Osteoblast (primary cell): ENCODE results near the gene MESP2. TPM values are rescaled to one million over a fixed set of nuclear protein-coding genes. Genes with fewer than 3 reads are reported as not detected.

Source experiments
- DNase-seq: peaks from one replicate; pipeline ENCODE4 v3.0.0; 2011; ENCODE audit warnings: low spot score, mixed read lengths; ENCODE audit not compliant: insufficient read length; ENCODE audit errors: missing footprints
- H2AFZ ChIP-seq: 2 replicates; pipeline ENCODE4 v1.6.0; 2011; ENCODE audit warnings: mild to moderate bottlenecking, low read length
- H3K27ac ChIP-seq: 2 replicates; pipeline ENCODE4 v1.5.1; 2011; ENCODE audit warnings: mild to moderate bottlenecking, low read depth, low read length, moderate library complexity
- H3K27me3 ChIP-seq: 2 replicates; pipeline ENCODE4 v1.6.0; 2012; ENCODE audit warnings: mild to moderate bottlenecking, control low read depth, inconsistent platforms, low read length, moderate library complexity; ENCODE audit not compliant: insufficient read depth
- H3K36me3 ChIP-seq: 2 replicates; pipeline ENCODE4 v1.5.1; 2011; ENCODE audit warnings: mild to moderate bottlenecking, low read length, control low read depth, moderate library complexity; ENCODE audit not compliant: insufficient read depth
- H3K4me1 ChIP-seq: 2 replicates; pipeline ENCODE4 v1.5.1; 2011; ENCODE audit warnings: mild to moderate bottlenecking, low read length, control low read depth, moderate library complexity; ENCODE audit not compliant: insufficient read depth
- H3K4me2 ChIP-seq: 2 replicates; pipeline ENCODE4 v1.6.0; 2011; ENCODE audit warnings: mild to moderate bottlenecking, low read length; ENCODE audit not compliant: insufficient read depth
- H3K4me3 ChIP-seq: fragments of 200-600 bp; sonication (generic); 3 replicates; pipeline ENCODE4 v1.5.1; 2012; ENCODE audit warnings: mild to moderate bottlenecking, low read length, inconsistent platforms; ENCODE audit not compliant: insufficient read depth
- H3K79me2 ChIP-seq: 2 replicates; pipeline ENCODE4 v1.6.0; 2012; ENCODE audit warnings: mild to moderate bottlenecking, low read length, control low read depth, inconsistent platforms; ENCODE audit not compliant: insufficient read depth
- H3K9me3 ChIP-seq: 2 replicates; pipeline ENCODE4 v1.5.1; 2011; ENCODE audit warnings: low read depth, low read length, control low read depth
- H4K20me1 ChIP-seq: 2 replicates; pipeline ENCODE4 v1.6.0; 2012; ENCODE audit warnings: mild to moderate bottlenecking, low read length, control low read depth; ENCODE audit not compliant: insufficient read depth
- total RNA-seq: library from RNA; depleted of rRNA; stranded (reverse); fragments of >200 nt; gene quantifications from 2 replicates; pipeline ENCODE4 v1.2.3, GENCODE V29; 2012
- TF ChIP-seq, protein P1 (sequence below): IDR thresholded peaks from 2 replicates; pipeline ENCODE4 v1.5.1; 2011; ENCODE audit warnings: mild to moderate bottlenecking, low read depth, low read length, moderate library complexity; ENCODE audit errors: extremely low read depth

The MESP2 gene
- total RNA-seq, 1 donor: 0.72 TPM

DNA sequence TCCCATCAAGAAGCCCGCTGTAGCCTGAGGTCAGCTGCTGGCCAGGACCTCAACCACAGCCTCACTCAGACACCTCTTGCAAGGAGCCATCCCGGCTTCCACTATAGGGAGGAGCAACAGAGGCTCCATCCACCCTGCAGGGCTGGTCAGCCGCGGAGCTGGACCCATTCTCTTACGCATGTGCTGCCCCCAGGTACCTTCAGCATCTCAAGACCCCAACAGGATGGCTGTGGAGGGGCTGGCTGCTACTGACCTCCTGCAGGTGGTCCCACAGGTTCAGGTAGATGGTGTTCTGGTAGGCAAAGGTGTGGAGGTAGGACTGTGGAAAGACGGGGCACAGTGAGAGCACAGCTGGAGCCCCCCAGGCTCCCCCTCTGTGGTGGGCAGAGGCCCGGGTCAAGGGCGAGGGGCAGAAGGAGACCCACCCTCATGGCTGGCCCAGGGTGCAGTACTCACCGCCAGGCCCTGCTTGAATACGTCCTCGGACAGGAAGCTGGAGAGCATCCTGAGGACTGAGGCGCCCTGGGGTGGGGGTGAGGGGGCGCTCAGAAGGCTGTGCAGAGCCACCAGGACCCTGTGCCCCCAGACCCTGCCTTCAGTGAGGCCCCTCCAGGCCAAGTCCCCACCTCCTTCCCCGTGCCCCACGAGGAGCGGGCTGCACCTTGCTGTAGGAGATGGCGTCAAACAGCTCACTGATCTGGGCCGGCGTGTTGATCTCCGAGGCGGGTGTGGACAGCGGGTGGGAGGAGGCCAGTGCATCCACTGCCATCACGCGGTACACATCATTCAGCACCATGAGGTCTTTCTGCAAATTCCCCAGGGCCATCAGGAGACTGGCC is 27.1 kb downstream of the MESP2 start:
- TF ChIP-seq, protein P1, sequence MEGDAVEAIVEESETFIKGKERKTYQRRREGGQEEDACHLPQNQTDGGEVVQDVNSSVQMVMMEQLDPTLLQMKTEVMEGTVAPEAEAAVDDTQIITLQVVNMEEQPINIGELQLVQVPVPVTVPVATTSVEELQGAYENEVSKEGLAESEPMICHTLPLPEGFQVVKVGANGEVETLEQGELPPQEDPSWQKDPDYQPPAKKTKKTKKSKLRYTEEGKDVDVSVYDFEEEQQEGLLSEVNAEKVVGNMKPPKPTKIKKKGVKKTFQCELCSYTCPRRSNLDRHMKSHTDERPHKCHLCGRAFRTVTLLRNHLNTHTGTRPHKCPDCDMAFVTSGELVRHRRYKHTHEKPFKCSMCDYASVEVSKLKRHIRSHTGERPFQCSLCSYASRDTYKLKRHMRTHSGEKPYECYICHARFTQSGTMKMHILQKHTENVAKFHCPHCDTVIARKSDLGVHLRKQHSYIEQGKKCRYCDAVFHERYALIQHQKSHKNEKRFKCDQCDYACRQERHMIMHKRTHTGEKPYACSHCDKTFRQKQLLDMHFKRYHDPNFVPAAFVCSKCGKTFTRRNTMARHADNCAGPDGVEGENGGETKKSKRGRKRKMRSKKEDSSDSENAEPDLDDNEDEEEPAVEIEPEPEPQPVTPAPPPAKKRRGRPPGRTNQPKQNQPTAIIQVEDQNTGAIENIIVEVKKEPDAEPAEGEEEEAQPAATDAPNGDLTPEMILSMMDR: no peak
- peak; percentile 72 for DNase-seq
- H3K4me2 ChIP-seq: no peak overlapping the region
- no peaks in the 10 kb centered on the region for H3K9me3 ChIP-seq
- H3K79me2 ChIP-seq: peaks cover 61% of the 10 kb centered on the region
- H3K27me3 ChIP-seq: no peaks in the 10 kb centered on the region
- peaks cover 55% of the 10 kb centered on the region for H4K20me1 ChIP-seq
- H3K4me3 ChIP-seq: no peak overlapping the region
- no peaks in the 10 kb centered on the region for H3K4me1 ChIP-seq
- H3K27ac ChIP-seq: no peak overlapping the region
- H3K36me3 ChIP-seq: peaks cover 83% of the 10 kb centered on the region
- H2AFZ ChIP-seq: no peak overlapping the region

DNA sequence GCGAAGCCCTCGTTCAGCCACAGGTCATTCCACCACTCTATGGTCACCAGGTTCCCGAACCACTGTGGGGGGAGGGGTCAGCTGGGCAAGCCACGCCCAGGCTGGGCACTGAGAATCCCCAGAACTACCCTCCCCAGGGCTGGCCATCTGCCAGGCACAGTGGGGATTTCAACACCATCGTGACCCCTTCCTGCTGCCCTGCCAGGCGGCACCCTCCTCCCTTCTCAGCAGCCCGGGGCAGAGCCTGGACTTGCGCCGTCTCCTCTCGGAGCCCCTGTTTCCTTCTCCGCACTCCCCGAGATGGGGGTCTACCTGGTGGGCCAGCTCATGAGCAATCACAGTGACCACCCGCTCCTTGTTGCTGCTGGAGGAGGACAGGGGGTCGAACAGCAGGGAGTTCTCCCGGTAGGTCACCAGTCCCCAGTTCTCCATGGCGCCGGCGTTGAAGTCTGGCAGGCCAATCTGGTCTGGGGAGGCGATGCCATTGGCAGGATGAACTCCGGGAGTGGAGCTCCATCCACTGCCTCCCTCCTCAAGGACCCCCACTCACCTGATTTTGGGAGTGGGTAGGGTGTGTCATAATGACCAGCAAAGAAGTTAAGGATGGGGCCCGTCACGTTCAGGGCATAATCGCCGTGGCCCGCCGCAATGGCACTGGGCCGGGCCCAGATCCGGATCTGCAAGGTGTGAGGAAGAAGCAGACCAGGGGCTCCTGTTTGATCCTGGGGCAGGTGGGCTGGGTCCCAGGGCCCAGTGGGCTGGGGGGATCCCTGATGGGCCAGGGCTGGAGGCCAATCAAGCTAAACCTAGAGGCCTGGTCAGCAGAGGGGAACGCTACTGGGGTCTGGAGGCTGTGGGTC is 28.0 kb downstream of the MESP2 start:
- no peak overlapping the region for H3K27ac ChIP-seq
- peaks cover 82% of the 10 kb centered on the region for H3K36me3 ChIP-seq
- H3K9me3 ChIP-seq: no peaks in the 10 kb centered on the region
- no peak overlapping the region for H2AFZ ChIP-seq
- DNase-seq: peak; percentile 73
- H3K4me3 ChIP-seq: no peak overlapping the region
- H3K27me3 ChIP-seq: no peaks in the 10 kb centered on the region
- H3K4me1 ChIP-seq: peaks cover 8% of the 10 kb centered on the region
- H3K79me2 ChIP-seq: peaks cover 66% of the 10 kb centered on the region
- TF ChIP-seq, protein P1: no peak
- H4K20me1 ChIP-seq: peaks cover 59% of the 10 kb centered on the region
- no peak overlapping the region for H3K4me2 ChIP-seq

DNA sequence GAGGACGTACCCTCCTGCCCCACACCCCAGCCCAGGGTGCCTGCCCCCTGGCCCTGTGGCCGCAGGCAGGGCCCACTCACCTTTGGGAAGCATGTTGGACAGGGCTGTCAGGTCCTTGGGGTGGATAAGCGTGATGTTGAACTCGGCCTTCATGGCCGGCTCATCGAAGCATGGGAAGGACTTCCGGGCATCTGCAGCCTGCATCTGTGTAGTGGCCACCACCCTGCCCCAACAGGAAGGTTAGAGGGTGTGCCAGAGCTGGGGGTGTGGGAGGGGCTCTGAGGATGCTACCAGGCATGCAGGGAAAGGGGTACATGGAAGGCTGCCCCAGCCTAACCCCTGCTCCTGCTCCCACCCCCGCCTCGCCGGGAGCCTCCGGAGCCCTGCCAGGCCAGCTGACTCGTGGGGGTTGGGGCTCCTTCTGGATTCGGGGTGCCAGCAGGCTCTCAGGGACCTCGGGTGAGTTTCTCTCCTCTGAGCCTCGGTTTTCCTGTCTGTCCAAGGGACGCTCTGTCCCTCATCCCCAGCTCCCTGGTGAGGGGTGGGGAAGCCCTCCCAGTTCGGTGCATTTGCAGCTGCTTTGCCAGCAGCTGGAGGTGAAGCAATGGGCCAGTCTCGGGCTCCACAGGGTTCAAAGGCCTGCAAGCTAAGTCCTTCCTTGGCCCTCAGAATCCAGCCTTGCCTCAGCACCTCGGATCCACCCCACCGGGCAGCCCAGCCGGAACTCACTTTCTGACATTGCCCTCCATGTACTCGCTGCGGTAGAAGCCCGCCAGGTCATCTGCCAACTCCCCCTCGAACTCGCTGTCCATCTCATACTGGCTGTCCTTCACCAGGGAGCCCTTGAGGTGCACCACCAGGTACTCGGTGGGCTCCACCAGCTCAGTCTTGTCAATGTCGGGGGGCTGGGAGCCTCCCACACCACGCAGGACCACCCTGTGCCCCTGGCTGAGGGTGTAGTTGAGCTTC is 29.4 kb downstream of the MESP2 start:
- no peak overlapping the region for H2AFZ ChIP-seq
- peaks cover 77% of the 10 kb centered on the region for H3K36me3 ChIP-seq

More for the DNA sequence above, 29.4 kb downstream of the MESP2 start:
- Histone ChIP-seq H3K9me3 (no peaks in the 10 kb centered on the region), H3K4me2 (no peak overlapping the region), H3K4me3 (no peak overlapping the region), H3K27ac (no peak overlapping the region), H3K4me1 (peaks cover 14% of the 10 kb centered on the region), H3K27me3 (no peaks in the 10 kb centered on the region), H4K20me1 (peaks cover 58% of the 10 kb centered on the region), H3K79me2 (peaks cover 71% of the 10 kb centered on the region)
- DNase-seq: peak; percentile 61
- TF ChIP-seq, protein P1: no peak
